ENCODE measurements around the gene ULK2. TPM values are rescaled to one million over a fixed set of nuclear protein-coding genes. Genes with fewer than 3 reads are reported as not detected.

The ULK2 gene
- 18.0 and 28.0 TPM in 2 replicates for polyA plus RNA-seq (2012; rRNA removed)
- 13.1 and 17.7 TPM in 2 replicates for polyA plus RNA-seq (2012; cell fraction: cytosol; rRNA removed)
- 30.2 and 45.2 TPM in 2 replicates for polyA plus RNA-seq (2012; cell fraction: nucleus; rRNA removed)

GRCh38 chr17:19867329-19868078 lies at the start of gene ULK2:
Gene ULK2 (minus strand): TSS chr17:19867936. CDS start chr17:19867417, 519 bp downstream.
- peaks cover 0 to 4% of the 10 kb centered on the region in 2 experiments for H3K36me3 ChIP-seq (replicated peaks in 1 of 2; ENCODE audit: control insufficient read depth in 1 of 2, insufficient read depth in 2 of 2, low read length in 1 of 2)
- H3K27ac ChIP-seq (ENCODE audit: low read depth in 2 of 2, low read length in 1 of 2): peak within 1 kb of the TSS; percentile 63 to 71
- no peaks in the 10 kb centered on the region for H3K27me3 ChIP-seq (ENCODE audit: insufficient read depth)
- H3K4me3 ChIP-seq (ENCODE audit: low read depth in 2 of 2, low read length in 1 of 2): peak within 1 kb of the TSS; percentile 75 to 91
- 0% methylated on average over 2 of the region's 111 CpGs for WGBS (ENCODE audit: low lambda C conversion rate)
- peak within 1 kb of the TSS; percentile 98 for H3K4me2 ChIP-seq
- POLR2A ChIA-PET: interaction anchor here (1.0 to 1.2 kb wide), 2 partner anchors 11 to 14 kb away, joined by 3 read pairs; no protein-coding TSS in a partner anchor
- CTCF ChIA-PET: interaction anchor here (0.7 to 1.5 kb wide), 3 partner anchors 13 to 176 kb away, joined by 3 to 7 read pairs (median 5); partner anchors contain the start of gene SPECC1
- H3K79me2 ChIP-seq (ENCODE audit: insufficient read depth): peaks cover 26% of the 10 kb centered on the region; the same call in 1 of the 2 replicates
- peak within 1 kb of the TSS; percentile 94 for H2AFZ ChIP-seq (ENCODE audit: low read depth)
- H3F3A ChIP-seq (replicated peaks; ENCODE audit: insufficient read depth): no peaks in the 10 kb centered on the region
- peak within 1 kb of the TSS; percentile 94 for H3K9ac ChIP-seq
- H3K9me2 ChIP-seq: no peaks in the 10 kb centered on the region
- H3K4me1 ChIP-seq (ENCODE audit: control insufficient read depth in 1 of 2, insufficient read depth in 2 of 2, low read depth in 1 of 2, low read length in 1 of 2): peaks cover 3 to 4% of the 10 kb centered on the region in 2 experiments; a peak in 2 of 4 replicates
- no peaks in the 10 kb centered on the region for H3K9me3 ChIP-seq
- no peaks in the 10 kb centered on the region for H4K20me1 ChIP-seq (ENCODE audit: insufficient read depth)
- DNase-seq: peak; percentile 91
- peak in 1 of 2 experiments; percentile 23; a peak in 1 of 4 replicates for TF ChIP-seq EP300 (IDR thresholded peaks at IDR 0.05; ENCODE audit: borderline replicate concordance in 1 of 2, low read depth in 1 of 2, low read length in 1 of 2)
- 0 out of 2 replicates have a peak, but pooled peaks have one; percentile 67 for TF ChIP-seq SIN3A (IDR thresholded peaks at IDR 0.05; ENCODE audit: borderline replicate concordance, low read depth, low read length)
- no peak for TF ChIP-seq TEAD4 (IDR thresholded peaks at IDR 0.05; ENCODE audit: borderline replicate concordance, insufficient read depth)
- no peak for TF ChIP-seq GATA2 (CRISPR knock-in tag; IDR thresholded peaks at IDR 0.05)
- TF ChIP-seq EZH2phosphoT487 (IDR thresholded peaks at IDR 0.05; ENCODE audit: borderline replicate concordance, low read depth): no peak
- TF ChIP-seq, protein P1, sequence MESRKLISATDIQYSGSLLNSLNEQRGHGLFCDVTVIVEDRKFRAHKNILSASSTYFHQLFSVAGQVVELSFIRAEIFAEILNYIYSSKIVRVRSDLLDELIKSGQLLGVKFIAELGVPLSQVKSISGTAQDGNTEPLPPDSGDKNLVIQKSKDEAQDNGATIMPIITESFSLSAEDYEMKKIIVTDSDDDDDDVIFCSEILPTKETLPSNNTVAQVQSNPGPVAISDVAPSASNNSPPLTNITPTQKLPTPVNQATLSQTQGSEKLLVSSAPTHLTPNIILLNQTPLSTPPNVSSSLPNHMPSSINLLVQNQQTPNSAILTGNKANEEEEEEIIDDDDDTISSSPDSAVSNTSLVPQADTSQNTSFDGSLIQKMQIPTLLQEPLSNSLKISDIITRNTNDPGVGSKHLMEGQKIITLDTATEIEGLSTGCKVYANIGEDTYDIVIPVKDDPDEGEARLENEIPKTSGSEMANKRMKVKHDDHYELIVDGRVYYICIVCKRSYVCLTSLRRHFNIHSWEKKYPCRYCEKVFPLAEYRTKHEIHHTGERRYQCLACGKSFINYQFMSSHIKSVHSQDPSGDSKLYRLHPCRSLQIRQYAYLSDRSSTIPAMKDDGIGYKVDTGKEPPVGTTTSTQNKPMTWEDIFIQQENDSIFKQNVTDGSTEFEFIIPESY (IDR thresholded peaks at IDR 0.05; ENCODE audit: borderline replicate concordance, low read depth): peak; percentile 86; the same call in 1 of the 2 replicates
- peak; percentile 90 for TF ChIP-seq TAF1 (IDR thresholded peaks at IDR 0.05; ENCODE audit: borderline replicate concordance, low read depth, low read length)
- TF ChIP-seq RFX5 (IDR thresholded peaks at IDR 0.05; ENCODE audit: low read length): no peak
- no peak for TF ChIP-seq RAD21 (IDR thresholded peaks at IDR 0.05; ENCODE audit: low read length)
- TF ChIP-seq GABPA (IDR thresholded peaks at IDR 0.05; ENCODE audit: low read depth): no peak
- TF ChIP-seq TCF12 (IDR thresholded peaks at IDR 0.05): peak; percentile 27; the same call in 1 of the 2 replicates
- TF ChIP-seq NFIC (IDR thresholded peaks at IDR 0.05; ENCODE audit: borderline replicate concordance): 0 out of 2 replicates have a peak, but pooled peaks have one; percentile 16
- 0 out of 2 replicates have a peak, but pooled peaks have one; percentile 21 for TF ChIP-seq YY1 (IDR thresholded peaks at IDR 0.05; ENCODE audit: low read depth)
- TF ChIP-seq CHD2 (IDR thresholded peaks at IDR 0.05; ENCODE audit: low read length, partially characterized antibody): peak; percentile 97
- no peak for TF ChIP-seq FOSL2 (IDR thresholded peaks at IDR 0.05; ENCODE audit: borderline replicate concordance, low read depth)
- TF ChIP-seq ELF1 (IDR thresholded peaks at IDR 0.05): no peak
- TF ChIP-seq, protein P2, sequence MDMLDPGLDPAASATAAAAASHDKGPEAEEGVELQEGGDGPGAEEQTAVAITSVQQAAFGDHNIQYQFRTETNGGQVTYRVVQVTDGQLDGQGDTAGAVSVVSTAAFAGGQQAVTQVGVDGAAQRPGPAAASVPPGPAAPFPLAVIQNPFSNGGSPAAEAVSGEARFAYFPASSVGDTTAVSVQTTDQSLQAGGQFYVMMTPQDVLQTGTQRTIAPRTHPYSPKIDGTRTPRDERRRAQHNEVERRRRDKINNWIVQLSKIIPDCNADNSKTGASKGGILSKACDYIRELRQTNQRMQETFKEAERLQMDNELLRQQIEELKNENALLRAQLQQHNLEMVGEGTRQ (IDR thresholded peaks at IDR 0.05; ENCODE audit: borderline replicate concordance, low read depth, low read length): no peak
- TF ChIP-seq, protein P3, sequence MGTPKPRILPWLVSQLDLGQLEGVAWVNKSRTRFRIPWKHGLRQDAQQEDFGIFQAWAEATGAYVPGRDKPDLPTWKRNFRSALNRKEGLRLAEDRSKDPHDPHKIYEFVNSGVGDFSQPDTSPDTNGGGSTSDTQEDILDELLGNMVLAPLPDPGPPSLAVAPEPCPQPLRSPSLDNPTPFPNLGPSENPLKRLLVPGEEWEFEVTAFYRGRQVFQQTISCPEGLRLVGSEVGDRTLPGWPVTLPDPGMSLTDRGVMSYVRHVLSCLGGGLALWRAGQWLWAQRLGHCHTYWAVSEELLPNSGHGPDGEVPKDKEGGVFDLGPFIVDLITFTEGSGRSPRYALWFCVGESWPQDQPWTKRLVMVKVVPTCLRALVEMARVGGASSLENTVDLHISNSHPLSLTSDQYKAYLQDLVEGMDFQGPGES (IDR thresholded peaks at IDR 0.05; ENCODE audit: low read depth, low read length): no peak
- TF ChIP-seq JUND (IDR thresholded peaks at IDR 0.05): no peak
- TF ChIP-seq, protein P4, sequence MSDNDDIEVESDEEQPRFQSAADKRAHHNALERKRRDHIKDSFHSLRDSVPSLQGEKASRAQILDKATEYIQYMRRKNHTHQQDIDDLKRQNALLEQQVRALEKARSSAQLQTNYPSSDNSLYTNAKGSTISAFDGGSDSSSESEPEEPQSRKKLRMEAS (IDR thresholded peaks at IDR 0.05; ENCODE audit: low read depth): peak; percentile 86
- TF ChIP-seq USF1 (IDR thresholded peaks at IDR 0.05; ENCODE audit: borderline replicate concordance, low read depth): no peak
- no peak for TF ChIP-seq RCOR1 (IDR thresholded peaks at IDR 0.05; ENCODE audit: low read length)
- TF ChIP-seq, protein P5, sequence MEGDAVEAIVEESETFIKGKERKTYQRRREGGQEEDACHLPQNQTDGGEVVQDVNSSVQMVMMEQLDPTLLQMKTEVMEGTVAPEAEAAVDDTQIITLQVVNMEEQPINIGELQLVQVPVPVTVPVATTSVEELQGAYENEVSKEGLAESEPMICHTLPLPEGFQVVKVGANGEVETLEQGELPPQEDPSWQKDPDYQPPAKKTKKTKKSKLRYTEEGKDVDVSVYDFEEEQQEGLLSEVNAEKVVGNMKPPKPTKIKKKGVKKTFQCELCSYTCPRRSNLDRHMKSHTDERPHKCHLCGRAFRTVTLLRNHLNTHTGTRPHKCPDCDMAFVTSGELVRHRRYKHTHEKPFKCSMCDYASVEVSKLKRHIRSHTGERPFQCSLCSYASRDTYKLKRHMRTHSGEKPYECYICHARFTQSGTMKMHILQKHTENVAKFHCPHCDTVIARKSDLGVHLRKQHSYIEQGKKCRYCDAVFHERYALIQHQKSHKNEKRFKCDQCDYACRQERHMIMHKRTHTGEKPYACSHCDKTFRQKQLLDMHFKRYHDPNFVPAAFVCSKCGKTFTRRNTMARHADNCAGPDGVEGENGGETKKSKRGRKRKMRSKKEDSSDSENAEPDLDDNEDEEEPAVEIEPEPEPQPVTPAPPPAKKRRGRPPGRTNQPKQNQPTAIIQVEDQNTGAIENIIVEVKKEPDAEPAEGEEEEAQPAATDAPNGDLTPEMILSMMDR (IDR thresholded peaks at IDR 0.05): no peak
- peak; percentile 66 for TF ChIP-seq POLR2AphosphoS5 (IDR thresholded peaks at IDR 0.05; ENCODE audit: low read depth, low read length)
- TF ChIP-seq FOXJ3 (CRISPR knock-in tag; IDR thresholded peaks at IDR 0.05): no peak
- no peak for TF ChIP-seq NRF1 (IDR thresholded peaks at IDR 0.05; ENCODE audit: low read depth, low read length)

All from SK-N-SH (cell line).